Left ventricle myocardium superior (tissue), 1 donor: ENCODE results near the gene CYP4X1. TPM values are rescaled to one million over a fixed set of nuclear protein-coding genes. Genes with fewer than 3 reads are reported as not detected.
"Not testable (repeated sequence)": the region's sequence is repeated elsewhere in the genome, so short reads cannot be mapped to it uniquely, and the experiment has no call there.

Experiments
- ATAC-seq: fragments of 200-7000 bp; cut with Tn5 transposase; one replicate; pipeline ENCODE4 v1.9.1; 2020; ENCODE audit warnings: mild to moderate bottlenecking, moderate library complexity
- DNase-seq: peaks from one replicate; pipeline ENCODE4 v3.0.0-alpha.2; 2020
- intact Hi-C: fragments of 100-400 bp; cut with micrococcal nuclease; formaldehyde crosslinking; loops from one replicate; pipeline ENCODE4 v1.11.0; 2022
- long read RNA-seq: library from polyadenylated mRNA; unstranded; transcript quantifications from one replicate; pipeline ENCODE4 v2.0.0, GENCODE V29; 2021
- total RNA-seq: library from RNA; stranded (reverse); fragmentation: NEBNext Ultra II Directional; extraction: Animal tissue kit (Norgen Biotek cat#: 25700); gene quantifications from one replicate; pipeline ENCODE4 v1.2.1, GENCODE V29; 2021
- donor health status: DM: no; HTN: yes; CAD: no; lungs with severe emphysema.

Gene CYP4X1
- total RNA-seq, result 1.6 TPM
- long read RNA-seq, partial matches to known transcripts, result 0 of 2 reads
- long read RNA-seq, other reads (novel, unspliced or antisense), result 0 of 2 reads

GRCh38 chr1:47023268-47024140 lies at the start of gene CYP4X1:
Gene CYP4X1, plus strand, starts transcription at chr1:47023669. Its CDS starts 149 bp downstream, at chr1:47023818.
- DNase-seq, result peak; percentile 62
- intact Hi-C loops, result no loop called here
- ATAC-seq, result peak; percentile 83

GRCh38 chr1:46983166-46983829 lies 40.2 kb upstream of the CYP4X1 start:
- no peak for ATAC-seq
- intact Hi-C loops, result no loop called here
- no peak for DNase-seq

- DNase-seq, result no peak
- ATAC-seq, result no peak
- intact Hi-C loops, result no loop called here
Observed at GRCh38 chr1:46983830-46984586, 39.5 kb upstream of the CYP4X1 start.

- ATAC-seq, DNase-seq: not testable (repeated sequence)
- intact Hi-C loops, result loop anchor here (5.0 kb wide), 1 partner anchor 243 kb away; no protein-coding TSS in a partner anchor
Observed at GRCh38 chr1:46990541-46990940, 32.9 kb upstream of the CYP4X1 start.

GRCh38 chr1:46991083-46991923 lies 32.2 kb upstream of the CYP4X1 start:
- ATAC-seq (no peak), DNase-seq (no peak)
- intact Hi-C loops, result loop anchor here (5.0 kb wide), 1 partner anchor 244 kb away; no protein-coding TSS in a partner anchor

DNA sequence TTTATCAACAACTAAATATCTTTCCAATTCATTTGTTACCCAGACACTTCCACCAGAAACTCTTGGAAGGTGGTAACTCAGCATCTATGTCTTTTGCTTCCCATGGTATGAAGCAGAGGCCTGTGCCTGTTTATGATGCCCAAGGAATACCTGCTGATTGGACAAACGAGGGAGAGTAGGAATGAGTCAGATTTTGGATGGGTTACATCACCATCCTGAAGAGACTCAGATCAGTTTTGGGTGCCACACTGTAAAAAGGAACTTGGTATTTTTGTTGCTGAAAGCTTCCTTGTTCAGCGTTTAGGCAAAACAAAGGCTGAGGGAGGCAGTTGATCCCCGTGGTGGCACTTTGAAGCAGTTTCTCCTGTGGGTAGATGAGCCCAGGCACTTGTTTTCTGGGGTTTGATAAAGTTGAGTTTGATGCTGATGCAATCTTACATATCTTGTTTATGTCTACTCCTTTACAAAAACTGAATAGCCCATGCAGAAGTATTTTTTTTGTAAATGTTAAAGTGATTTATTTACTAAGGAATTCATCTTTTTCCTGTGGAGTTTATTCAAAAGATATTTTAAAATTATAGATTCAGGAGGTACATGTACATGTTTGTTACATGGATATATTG lies 26.7 kb upstream of the CYP4X1 start:
- intact Hi-C loops, result no loop called here
- ATAC-seq, result no peak
- no peak for DNase-seq

DNA sequence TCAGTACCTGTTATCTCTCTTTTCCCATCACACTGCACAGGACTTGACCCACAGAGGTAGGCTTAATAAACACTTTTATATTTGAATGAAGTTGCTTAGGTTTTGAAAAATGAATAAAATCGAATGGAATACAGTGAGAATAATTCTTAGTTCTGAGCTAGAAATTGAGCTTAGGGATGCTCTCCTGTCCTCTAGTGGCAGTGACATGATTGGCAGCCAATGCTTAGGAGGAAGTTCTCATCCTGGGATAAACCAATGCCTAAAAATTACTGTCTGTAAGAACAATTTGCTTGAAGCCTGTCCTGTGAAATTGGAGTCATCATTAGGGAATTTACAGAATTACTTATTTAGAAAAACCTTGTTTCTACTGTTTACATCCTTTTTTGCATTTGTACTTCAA lies 21.3 kb upstream of the CYP4X1 start:
- intact Hi-C loops, result no loop called here
- no peak for DNase-seq
- no peak for ATAC-seq

DNA sequence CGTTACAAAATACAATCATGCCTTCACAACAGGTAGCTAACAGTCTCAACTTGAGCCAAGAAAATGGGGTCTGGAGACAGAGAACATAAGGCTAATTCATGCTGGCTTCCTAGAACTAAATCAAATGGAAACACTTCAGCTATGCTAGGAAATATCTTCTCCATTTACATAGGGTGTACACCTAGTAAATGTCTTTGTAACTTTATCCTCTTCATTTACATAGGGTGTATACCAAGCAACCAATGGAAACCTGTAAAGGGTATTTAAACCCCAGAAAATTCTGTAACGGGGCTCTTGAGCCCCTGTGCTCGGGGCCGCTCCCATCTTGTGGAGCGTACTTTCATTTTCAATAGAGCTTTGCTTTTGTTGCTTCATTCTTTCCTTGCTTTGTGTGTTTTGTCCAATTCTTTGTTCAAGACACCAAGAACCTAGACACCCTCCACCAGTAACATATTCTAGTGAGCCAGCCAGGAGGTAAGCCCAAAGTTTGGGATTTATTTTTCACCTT lies 19.5 kb upstream of the CYP4X1 start:
- intact Hi-C loops, result no loop called here
- DNase-seq, result no peak
- no peak for ATAC-seq

GRCh38 chr1:47006437-47006836 lies 17.0 kb upstream of the CYP4X1 start:
- intact Hi-C loops, DNase-seq, ATAC-seq: not testable (repeated sequence)

DNA sequence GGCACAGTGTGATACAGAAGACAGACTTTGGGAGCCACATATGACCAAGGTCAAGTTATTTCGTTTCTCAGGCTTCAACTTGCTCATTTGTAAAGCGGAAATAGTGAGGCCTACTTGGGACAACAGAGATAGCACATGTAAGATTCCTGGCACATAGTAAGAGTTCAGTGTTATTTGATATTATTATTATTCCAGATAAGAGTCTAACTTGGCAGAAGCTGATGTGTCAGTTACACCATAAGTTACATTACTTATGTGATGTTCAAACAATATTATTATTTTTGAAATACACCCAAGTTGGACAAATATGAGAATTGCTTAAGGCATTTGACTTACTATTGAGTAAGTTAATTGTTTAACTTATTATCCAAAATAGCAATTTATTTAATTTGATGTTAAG lies 10.2 kb upstream of the CYP4X1 start:
- peak; percentile 51 for ATAC-seq

DNA sequence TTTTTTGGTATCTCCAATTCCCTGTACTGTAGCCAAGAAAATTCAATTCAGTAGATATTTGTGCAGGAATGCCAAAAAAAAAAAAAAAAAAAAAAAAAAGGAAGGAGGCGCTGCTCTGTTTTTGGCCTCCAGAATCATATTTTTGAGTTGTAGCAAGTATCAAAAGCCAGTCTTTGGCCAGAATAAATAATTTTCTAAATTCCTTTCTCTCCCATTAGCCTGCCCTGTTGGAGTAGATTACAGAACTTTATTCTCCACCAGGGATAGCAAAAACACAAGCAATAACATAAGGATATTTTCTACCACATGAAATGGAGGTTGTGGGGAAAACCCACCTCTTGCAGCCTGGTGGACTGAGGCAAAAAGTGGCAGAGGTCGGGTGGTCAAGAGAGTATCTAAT lies 2.4 kb upstream of the CYP4X1 start:
- intact Hi-C loops, result no loop called here
- DNase-seq (no peak), ATAC-seq (peak; percentile 64)

More for the DNA sequence above, 10.2 kb upstream of the CYP4X1 start:
- DNase-seq, result no peak
- intact Hi-C loops, result no loop called here

DNA sequence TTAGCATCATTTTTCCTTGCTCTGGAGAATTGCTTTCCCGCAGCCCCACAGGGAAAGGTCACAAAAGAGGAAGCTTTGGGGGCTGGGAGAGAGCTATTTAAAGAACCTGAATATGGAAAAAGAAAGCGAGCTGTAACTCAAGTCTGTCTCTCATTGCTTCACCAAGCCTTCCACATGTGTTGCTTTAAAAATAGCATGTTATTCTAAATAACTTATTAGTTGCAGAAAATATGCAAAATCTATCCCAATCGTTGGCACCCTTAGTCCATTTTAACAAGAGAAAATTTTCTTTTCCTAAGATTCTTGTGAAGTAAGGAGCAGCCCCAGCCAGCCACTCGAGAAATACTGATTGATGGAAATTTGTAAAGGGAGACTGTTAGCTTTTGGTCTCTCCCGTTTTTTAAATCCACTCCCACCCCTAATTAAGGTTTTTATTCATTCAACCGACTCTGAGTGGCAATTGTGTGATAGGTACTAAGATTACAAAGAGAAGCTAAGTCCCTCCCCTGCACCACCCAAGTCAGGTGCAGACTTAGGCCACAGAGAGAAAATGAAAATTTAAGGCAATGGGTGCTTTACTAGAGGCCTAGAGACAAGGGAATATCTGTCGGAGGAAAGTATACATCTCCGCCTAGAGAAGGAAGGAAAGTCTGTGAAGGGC lies 802 bp downstream of the CYP4X1 start:
- intact Hi-C loops, result no loop called here
- DNase-seq (no peak), ATAC-seq (no peak)

- intact Hi-C loops, result no loop called here
- ATAC-seq (peak; percentile 60), DNase-seq (no peak)
Observed at GRCh38 chr1:47030170-47030805, 6.8 kb downstream of the CYP4X1 start.

GRCh38 chr1:47031059-47031458 lies 7.6 kb downstream of the CYP4X1 start:
- intact Hi-C loops, result no loop called here
- DNase-seq (peak; percentile 24), ATAC-seq (peak; percentile 95)

- ATAC-seq (peak; percentile 78), DNase-seq (no peak)
- intact Hi-C loops, result no loop called here
Observed at GRCh38 chr1:47031585-47031984, 8.1 kb downstream of the CYP4X1 start.

GRCh38 chr1:47036764-47037163 lies 13.3 kb downstream of the CYP4X1 start:
- no peak for DNase-seq
- no peak for ATAC-seq
- intact Hi-C loops, result no loop called here

DNA sequence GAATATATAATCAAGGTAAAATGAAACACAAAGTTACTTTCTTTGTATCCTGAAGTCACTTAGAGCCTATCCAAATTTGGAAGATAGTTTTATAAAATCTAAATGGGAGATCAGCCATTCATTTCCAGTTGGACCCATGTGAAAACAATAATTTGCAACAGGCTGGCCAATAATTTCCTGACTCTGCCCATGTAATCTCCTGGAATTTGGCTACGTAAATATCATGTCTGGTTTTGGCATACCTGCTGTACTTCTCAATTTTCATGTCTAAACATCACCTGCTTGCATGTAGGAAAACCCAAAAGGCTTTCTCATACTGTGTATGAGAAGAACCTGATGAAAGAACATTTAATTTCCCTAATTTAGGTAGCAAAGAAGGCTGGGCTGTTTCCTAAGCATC lies 35.9 kb downstream of the CYP4X1 start:
- ATAC-seq, result no peak
- intact Hi-C loops, result no loop called here
- DNase-seq, result no peak
